Muscle layer of duodenum (tissue), 2 donors: ENCODE measurements around the gene NDUFA7.

ENCODE experiments used
- H3K27ac ChIP-seq: one replicate; pipeline ENCODE4 v1.7.0; 2013; ENCODE audit warnings: mild to moderate bottlenecking, low read length
- H3K27me3 ChIP-seq: one replicate; pipeline ENCODE4 v1.7.0; 2013; ENCODE audit warnings: low read depth, mild to moderate bottlenecking, control low read depth, low read length
- H3K36me3 ChIP-seq, 2 donors: one replicate each; pipeline ENCODE4 v1.7.0; 2013; ENCODE audit warnings: low read length in 2 of 2, control low read depth in 1 of 2, mild to moderate bottlenecking in 1 of 2; ENCODE audit not compliant: insufficient read depth in 2 of 2, control insufficient read depth in 1 of 2
- H3K4me1 ChIP-seq, 2 donors: one replicate each; pipeline ENCODE4 v1.7.0; 2013; ENCODE audit warnings: low read length in 2 of 2, mild to moderate bottlenecking in 2 of 2, control low read depth in 1 of 2, moderate library complexity in 1 of 2; ENCODE audit not compliant: insufficient read depth in 2 of 2, control insufficient read depth in 1 of 2
- H3K4me3 ChIP-seq, 2 donors: one replicate each; pipeline ENCODE4 v1.7.0; 2013; ENCODE audit warnings: low read length in 2 of 2, low read depth in 1 of 2, mild to moderate bottlenecking in 1 of 2
- H3K9me3 ChIP-seq, 2 donors: one replicate each; pipeline ENCODE4 v1.7.0; 2013; ENCODE audit warnings: low read length in 2 of 2, control low read depth in 1 of 2, mild to moderate bottlenecking in 1 of 2; ENCODE audit not compliant: control insufficient read depth in 1 of 2
- donor health status: healthy.

The NDUFA7 gene

DNA sequence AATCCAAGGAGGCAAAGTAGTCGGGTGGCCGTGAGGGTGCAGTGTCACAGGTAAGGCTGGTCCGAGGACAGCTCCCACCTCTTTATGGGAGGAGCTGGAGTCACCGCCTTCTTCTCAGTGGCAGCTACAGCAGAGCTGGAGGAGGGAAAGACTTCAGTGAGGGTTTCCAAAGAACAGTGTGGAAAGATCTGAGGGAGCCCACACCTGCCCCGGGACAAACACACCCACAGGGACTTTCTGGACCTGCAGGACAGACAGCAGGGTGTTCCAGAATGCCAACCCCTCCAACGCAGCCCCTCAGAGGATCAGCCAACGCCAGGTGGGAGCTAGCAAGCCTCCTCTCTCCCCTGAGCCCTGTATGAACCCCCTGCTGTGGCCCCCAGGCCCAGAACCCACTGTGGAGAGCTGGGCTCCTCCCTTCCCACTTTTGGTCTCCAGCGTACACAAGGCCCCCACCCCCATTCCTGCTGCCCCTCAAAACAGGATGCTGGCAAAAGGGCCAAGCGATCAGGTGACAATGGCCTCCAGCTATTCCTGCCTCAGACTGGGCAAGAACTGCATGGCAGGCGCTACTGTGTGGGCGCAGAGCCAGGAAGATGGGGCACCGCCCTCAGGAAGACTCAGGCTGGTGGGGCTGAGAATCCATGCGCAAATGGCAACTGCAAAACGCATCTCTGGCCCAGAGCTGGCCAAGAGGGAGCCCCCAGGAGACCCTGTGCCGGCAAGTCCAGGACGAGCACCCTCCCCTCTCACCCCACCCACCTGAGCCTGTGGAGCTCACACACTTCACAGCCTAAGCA is 9.5 kb downstream of the NDUFA7 start:
- Histone ChIP-seq H3K4me1 (peaks cover 0 to 24% of the 10 kb centered on the region in 2 donors), H3K4me3 (no peak overlapping the region), H3K27me3 (no peaks in the 10 kb centered on the region), H3K36me3 (peaks cover 6 to 57% of the 10 kb centered on the region in 2 donors), H3K9me3 (no peaks in the 10 kb centered on the region), H3K27ac (no peak overlapping the region)

DNA sequence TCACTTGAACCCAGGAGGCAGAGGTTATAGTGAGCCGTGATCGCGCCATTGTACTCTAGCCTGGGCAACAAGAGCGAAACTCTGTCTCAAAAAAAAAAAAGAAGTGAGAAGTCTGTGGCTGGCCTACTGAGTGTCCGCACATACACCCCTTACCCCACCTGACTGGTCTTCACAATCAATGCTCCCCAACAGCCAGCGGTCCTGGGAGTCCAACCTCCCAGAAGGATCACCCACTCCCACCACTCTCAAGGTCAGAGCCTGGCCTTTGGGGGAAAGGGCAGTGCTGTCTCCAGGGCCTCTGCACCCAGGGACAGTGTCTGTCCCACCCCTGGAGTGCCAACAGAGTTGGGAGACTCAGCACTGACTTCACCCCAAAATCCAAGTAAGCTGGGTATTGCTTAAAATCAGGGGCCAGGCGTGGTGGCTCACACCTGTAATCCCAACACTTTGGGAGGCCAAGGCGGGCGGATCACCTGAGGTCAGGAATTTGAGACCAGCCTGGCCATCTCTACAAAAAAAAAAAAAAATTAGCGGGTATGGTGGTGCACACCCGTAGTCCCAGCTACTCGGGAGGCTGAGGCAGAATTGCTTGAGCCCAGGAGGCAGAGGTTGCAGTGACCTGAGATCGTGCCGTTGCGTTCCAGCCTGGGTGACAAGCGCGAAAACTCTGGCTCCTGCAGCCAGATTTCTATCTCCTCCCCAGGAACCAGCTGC is 10.7 kb downstream of the NDUFA7 start:
- Histone ChIP-seq H3K36me3 (peaks cover 3 to 51% of the 10 kb centered on the region in 2 donors), H3K27ac (no peak overlapping the region), H3K9me3 (no peaks in the 10 kb centered on the region), H3K4me3 (no peak overlapping the region), H3K27me3 (no peaks in the 10 kb centered on the region), H3K4me1 (peaks cover 0 to 27% of the 10 kb centered on the region in 2 donors)

DNA sequence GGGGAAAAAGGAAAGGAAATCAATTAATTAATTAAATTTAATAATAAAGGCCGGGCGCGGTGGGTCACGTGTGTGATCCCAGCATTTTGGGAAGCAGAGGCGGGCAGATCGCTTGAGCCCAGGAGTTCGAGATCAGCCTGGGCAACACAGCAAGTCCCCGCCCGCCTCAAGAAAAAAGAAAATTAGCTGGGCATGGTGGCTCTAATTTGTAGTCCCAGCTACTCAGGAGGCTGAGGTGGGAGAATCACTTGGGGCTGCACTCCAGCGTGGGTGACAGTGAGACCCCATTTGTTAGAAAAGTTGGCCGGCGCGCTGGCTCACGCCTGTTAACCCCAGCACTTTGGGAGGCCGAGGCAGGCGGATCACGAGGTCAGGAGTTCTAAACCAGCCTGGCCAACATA is 12.3 kb downstream of the NDUFA7 start:
- Histone ChIP-seq H3K27ac (no peak overlapping the region), H3K4me3 (peak overlapping the region; percentile 66 to 67), H3K4me1 (peaks cover 0 to 27% of the 10 kb centered on the region in 2 donors), H3K9me3 (no peaks in the 10 kb centered on the region), H3K27me3 (no peaks in the 10 kb centered on the region), H3K36me3 (peaks cover 3 to 38% of the 10 kb centered on the region in 2 donors)

DNA sequence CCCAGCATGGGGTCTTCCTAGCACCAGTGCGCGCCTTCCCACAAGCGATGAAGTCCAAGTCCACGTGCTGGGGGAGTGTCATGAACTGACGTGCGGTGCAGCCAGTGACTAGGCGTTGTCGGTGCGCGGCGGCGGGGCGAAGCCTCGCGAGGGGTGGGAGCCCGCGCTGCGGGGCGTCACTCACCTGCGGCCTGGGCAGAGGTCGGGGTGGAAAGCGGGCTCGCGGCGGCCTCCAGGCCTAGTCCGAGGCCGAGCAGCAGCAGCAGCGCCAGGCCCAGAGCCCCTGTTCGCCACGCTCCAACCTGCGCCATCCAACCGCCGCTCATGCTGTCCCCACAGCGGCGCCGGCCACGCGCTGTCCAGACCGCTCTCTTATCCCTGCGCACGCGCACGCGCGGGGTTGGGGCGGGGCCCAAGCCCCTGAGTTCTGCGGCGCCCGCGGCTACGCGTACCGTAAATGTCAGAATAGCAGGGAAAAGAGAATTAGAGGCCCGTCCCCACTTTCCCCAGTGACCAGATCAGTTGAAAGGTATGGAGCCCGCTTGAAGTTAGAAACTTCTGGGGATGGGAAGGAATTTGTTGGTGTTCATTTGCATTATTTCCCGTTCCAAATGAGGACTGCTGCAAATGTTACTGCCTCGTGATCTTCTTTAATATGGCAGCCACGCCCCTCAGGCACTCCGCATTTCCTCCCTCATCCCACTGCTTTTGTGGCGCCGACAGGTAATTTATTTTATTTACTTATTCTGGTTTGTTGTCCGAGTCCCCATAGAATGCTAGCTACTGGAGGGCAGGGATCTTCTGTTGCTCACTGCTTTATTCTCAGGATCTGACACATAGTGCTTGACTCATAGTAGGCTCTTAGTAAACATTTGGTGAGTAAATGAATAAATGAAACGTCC is 13.0 kb downstream of the NDUFA7 start, which contains the start of gene CD320:
CD320 (minus strand) TSS at position 394 of the 902 bp plus-strand sequence; CDS start at position 326, 68 bp downstream.
- Histone ChIP-seq H3K4me3 (peak within 1 kb of the TSS; percentile 66 to 67), H3K4me1 (peaks cover 0 to 27% of the 10 kb centered on the region in 2 donors), H3K36me3 (peaks cover 3 to 37% of the 10 kb centered on the region in 2 donors), H3K27me3 (no peaks in the 10 kb centered on the region), H3K9me3 (no peaks in the 10 kb centered on the region), H3K27ac (no peak within 1 kb of the TSS)

DNA sequence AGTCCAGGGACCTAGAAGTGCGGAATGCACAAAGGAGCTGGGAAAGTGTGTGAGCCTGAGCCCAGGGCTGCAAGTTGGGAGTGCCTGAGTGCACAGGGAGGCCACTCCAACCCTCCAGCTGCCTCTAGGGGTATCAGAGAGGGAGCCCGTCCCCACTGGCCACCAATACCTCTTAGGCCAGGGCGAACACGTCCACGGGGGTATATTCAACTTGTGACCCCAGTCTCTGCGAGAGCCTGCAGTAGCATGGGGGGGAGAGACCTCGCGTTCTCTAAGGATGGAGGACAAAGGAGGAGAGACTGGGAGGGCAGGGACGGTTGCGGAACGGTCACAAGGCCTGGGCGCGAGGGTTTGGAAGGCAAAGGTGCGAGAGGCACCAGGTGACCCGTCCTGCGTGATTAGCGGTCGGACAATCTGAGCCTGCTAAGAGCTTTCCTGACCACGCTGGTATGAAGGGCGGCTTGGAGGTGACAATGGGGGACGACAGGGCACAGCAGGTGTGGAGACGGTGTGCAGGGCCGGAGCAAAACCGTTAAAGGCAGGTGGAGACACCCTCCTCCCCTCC is 13.7 kb downstream of the NDUFA7 start:
- H3K27me3 ChIP-seq, result no peaks in the 10 kb centered on the region
- peaks cover 0 to 27% of the 10 kb centered on the region in 2 donors for H3K4me1 ChIP-seq
- H3K4me3 ChIP-seq, result peak overlapping the region; percentile 66 to 67
- no peak overlapping the region for H3K27ac ChIP-seq
- H3K9me3 ChIP-seq, result no peaks in the 10 kb centered on the region
- peaks cover 3 to 34% of the 10 kb centered on the region in 2 donors for H3K36me3 ChIP-seq

DNA sequence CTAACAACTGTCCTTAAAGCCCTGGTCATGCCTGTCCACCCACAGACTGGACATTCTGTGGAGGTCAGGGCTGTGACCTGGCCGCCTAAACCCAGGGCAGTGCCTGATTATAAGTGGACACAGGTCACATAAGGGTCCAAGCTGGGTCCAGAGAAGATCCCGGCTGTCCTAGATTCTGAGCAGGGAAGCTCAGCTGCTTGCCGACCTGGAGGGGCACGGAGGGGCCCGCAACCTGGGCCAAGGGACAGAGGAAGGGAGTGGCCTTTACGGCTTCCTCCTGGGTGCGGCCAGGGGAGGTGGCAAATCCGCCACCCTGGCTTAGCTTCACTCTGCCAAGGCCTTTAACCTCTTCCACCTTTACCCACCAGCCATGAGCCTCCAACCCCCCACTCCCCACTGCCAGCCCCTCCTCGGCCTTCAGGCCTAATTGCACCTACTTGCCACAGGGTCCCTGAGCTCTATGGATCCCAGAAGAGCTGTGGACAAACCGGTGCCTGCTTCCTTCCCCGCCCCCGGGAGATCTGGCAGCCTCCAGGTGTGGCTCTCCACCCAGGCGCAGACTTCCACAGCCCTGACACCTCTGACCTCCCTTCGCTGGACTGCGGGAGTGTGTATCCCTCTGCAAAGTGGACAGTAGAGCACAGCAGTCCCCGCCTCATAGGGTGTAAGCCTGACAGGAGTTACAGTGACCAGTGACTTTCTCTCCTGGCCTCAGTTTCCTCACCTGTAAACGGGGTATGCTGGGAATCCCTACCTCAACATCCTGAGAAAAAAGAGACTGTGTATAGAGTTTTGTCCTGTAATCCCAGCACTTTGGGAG is 14.7 kb downstream of the NDUFA7 start:
- no peak overlapping the region for H3K27ac ChIP-seq
- no peak overlapping the region for H3K4me3 ChIP-seq

DNA sequence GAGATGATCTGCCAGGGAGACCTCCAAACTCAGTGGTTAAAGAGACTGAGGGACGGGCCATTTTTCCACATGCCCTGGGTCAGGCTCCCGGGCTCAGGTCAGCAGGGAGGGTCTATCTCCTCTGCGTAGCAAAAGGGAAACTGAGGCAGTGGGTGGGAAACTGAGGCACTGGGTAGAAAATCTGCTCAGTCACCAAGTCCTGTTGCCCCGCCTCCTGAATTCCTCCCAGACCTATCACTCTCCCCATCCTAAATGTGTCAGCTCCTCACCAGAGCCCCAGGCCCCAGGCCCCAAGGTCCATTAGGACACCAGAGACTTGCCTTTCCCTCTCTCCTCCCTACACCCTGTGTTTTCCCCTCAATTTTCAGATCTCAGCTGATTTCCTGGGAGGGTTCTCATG is 15.4 kb downstream of the NDUFA7 start:
- Histone ChIP-seq H3K4me3 (no peak overlapping the region), H3K4me1 (peaks cover 0 to 27% of the 10 kb centered on the region in 2 donors), H3K27me3 (no peaks in the 10 kb centered on the region), H3K9me3 (no peaks in the 10 kb centered on the region), H3K36me3 (peaks cover 0 to 24% of the 10 kb centered on the region in 2 donors), H3K27ac (no peak overlapping the region)

More for the DNA sequence above, 14.7 kb downstream of the NDUFA7 start:
- Histone ChIP-seq H3K36me3 (peaks cover 2 to 30% of the 10 kb centered on the region in 2 donors), H3K27me3 (no peaks in the 10 kb centered on the region), H3K4me1 (peaks cover 0 to 27% of the 10 kb centered on the region in 2 donors), H3K9me3 (no peaks in the 10 kb centered on the region)

DNA sequence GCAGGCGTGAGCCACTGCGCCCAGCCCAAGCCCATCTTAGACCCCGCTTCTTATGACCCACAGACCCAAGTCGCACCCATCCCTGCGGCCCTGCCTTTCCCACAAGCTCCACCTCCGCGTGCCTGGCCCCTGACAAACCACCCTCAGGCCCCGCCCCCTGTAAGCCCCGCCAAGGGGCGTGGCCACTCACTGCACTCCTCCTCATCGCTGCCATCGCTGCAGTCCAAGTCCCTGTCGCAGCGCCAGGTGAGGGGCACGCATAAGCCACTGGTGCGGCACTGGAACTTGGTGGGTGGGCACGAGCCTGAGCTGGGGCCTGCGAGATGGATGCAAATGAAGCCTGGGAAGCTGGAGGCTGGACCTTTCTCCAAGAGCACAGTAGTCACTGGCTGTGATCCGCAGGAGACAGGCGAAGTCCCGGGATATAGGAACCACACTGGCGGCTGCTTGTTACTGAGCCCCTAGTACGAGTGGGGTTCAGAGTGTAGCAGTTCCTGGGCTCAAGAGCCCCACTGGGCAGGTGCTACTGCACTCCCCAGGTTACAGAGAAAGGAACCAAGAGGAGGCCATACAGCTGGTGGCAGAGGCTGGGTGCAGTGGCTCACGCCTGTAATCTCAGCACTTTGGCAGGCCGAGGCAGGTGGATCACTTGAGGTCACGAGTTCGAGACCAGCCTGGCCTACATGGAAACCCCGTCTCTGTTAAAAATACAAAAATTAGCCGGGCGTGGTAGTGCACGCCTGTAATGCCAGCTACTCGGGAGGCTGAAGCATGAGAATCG is 16.1 kb downstream of the NDUFA7 start:
- Histone ChIP-seq H3K27me3 (no peaks in the 10 kb centered on the region), H3K4me1 (peaks cover 0 to 27% of the 10 kb centered on the region in 2 donors), H3K27ac (no peak overlapping the region), H3K9me3 (no peaks in the 10 kb centered on the region), H3K36me3 (peaks cover 0 to 17% of the 10 kb centered on the region in 2 donors), H3K4me3 (no peak overlapping the region)

DNA sequence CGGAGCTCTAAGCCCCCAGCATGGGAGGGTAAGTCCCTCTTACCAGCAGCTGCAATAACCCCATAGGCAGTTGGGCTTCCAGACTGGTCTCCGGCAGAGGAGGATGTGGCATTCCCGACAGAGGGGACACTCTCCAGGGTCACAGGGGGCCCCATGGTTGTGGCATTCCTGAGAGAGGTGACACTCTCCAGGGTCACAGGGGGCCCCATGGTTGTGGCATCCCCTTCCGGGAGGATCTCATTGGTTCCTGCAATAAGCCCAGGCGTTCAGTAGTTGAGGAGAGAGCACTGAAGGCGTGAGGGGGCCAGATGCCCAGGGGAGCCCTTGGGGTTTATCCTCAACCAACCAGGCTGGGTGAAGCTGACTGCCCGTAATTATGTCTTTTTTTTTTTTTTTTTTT is 18.4 kb downstream of the NDUFA7 start:
- no peaks in the 10 kb centered on the region for H3K9me3 ChIP-seq
- H3K36me3 ChIP-seq, result peaks cover 0 to 12% of the 10 kb centered on the region in 2 donors
- H3K4me3 ChIP-seq, result no peak overlapping the region
- H3K27me3 ChIP-seq, result no peaks in the 10 kb centered on the region
- H3K4me1 ChIP-seq, result peaks cover 0 to 11% of the 10 kb centered on the region in 2 donors
- no peak overlapping the region for H3K27ac ChIP-seq
